ENCODE data around the gene KIAA0753. TPM values are rescaled to one million over a fixed set of nuclear protein-coding genes. Genes with fewer than 3 reads are reported as not detected.

KIAA0753 gene
- total RNA-seq, 1 donor from 2014 or later, result 24.7 TPM

DNA sequence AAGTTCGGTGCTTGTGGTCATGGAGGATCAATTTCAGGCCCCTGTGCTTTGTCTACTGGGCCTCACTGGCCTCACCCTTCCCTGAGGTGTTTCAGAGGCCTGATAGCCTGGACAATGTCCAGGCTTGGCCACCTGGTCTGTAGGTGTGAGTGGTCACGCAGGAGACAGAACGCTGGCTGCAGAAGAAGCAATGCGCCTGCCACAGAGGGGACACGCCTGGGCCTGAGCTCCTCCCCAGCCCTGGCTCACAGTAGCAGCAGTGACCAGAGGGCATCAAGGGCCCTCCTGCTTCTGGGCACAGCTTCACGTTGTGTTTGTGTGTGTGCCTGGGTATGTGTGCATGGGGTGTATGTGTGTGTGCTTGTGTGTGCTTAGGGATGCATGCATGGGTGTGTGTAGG is 82.2 kb downstream of the KIAA0753 start:
- H3K9me3 Mint-ChIP-seq, result no peaks in the 10 kb centered on the region
- H3K36me3 Mint-ChIP-seq (ENCODE audit: low read depth), result no peaks in the 10 kb centered on the region
- H3K27ac Mint-ChIP-seq, result no peak overlapping the region
- intact Hi-C loops (cut with micrococcal nuclease), result no loop called here
- ChIA-PET POLR2A (no interaction called here), CTCF (no interaction called here)
- ATAC-seq (ENCODE audit: low read depth), result no peak
- peaks cover 16% of the 10 kb centered on the region for H3K4me1 Mint-ChIP-seq
- H3K4me3 Mint-ChIP-seq, result no peak overlapping the region
- no peak for DNase-seq
- TF ChIP-seq, protein P1, sequence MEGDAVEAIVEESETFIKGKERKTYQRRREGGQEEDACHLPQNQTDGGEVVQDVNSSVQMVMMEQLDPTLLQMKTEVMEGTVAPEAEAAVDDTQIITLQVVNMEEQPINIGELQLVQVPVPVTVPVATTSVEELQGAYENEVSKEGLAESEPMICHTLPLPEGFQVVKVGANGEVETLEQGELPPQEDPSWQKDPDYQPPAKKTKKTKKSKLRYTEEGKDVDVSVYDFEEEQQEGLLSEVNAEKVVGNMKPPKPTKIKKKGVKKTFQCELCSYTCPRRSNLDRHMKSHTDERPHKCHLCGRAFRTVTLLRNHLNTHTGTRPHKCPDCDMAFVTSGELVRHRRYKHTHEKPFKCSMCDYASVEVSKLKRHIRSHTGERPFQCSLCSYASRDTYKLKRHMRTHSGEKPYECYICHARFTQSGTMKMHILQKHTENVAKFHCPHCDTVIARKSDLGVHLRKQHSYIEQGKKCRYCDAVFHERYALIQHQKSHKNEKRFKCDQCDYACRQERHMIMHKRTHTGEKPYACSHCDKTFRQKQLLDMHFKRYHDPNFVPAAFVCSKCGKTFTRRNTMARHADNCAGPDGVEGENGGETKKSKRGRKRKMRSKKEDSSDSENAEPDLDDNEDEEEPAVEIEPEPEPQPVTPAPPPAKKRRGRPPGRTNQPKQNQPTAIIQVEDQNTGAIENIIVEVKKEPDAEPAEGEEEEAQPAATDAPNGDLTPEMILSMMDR (IDR thresholded peaks at IDR 0.05), result no peak
- H3K27me3 Mint-ChIP-seq, result peaks cover 55% of the 10 kb centered on the region

DNA sequence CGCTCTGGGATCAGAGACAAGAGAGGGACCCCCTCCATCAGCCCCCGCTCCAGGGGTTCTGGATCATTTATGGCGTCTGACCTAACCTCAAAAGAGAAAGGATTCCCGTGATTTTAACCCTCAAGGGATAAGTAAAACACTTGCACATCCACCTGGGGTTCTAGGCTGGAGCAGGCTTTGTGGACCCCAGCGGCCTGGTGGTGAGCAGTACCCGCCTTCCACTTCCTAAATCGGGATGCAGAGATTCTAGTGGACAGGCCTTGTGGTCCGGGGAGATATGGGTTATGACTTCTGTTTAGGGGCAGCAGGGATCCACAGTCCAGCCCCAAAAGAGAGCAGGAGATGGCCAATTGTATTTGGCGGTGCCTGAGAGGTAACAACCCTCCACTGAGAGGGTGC is 83.5 kb downstream of the KIAA0753 start:
- no peak for DNase-seq
- CTCF ChIA-PET, result interaction anchor here (0.7 kb wide), 1 partner anchor 8 kb away, joined by 3 read pairs; no protein-coding TSS in a partner anchor
- H3K27ac Mint-ChIP-seq, result no peak overlapping the region
- TF ChIP-seq, protein P1 (IDR thresholded peaks at IDR 0.05), result no peak
- H3K4me1 Mint-ChIP-seq, result peaks cover 16% of the 10 kb centered on the region
- intact Hi-C loops (cut with micrococcal nuclease), result no loop called here
- H3K36me3 Mint-ChIP-seq (ENCODE audit: low read depth), result no peaks in the 10 kb centered on the region
- POLR2A ChIA-PET, result no interaction called here
- H3K9me3 Mint-ChIP-seq, result no peaks in the 10 kb centered on the region
- H3K27me3 Mint-ChIP-seq, result peaks cover 52% of the 10 kb centered on the region
- H3K4me3 Mint-ChIP-seq, result peak overlapping the region; percentile 50
- ATAC-seq (ENCODE audit: low read depth), result no peak

DNA sequence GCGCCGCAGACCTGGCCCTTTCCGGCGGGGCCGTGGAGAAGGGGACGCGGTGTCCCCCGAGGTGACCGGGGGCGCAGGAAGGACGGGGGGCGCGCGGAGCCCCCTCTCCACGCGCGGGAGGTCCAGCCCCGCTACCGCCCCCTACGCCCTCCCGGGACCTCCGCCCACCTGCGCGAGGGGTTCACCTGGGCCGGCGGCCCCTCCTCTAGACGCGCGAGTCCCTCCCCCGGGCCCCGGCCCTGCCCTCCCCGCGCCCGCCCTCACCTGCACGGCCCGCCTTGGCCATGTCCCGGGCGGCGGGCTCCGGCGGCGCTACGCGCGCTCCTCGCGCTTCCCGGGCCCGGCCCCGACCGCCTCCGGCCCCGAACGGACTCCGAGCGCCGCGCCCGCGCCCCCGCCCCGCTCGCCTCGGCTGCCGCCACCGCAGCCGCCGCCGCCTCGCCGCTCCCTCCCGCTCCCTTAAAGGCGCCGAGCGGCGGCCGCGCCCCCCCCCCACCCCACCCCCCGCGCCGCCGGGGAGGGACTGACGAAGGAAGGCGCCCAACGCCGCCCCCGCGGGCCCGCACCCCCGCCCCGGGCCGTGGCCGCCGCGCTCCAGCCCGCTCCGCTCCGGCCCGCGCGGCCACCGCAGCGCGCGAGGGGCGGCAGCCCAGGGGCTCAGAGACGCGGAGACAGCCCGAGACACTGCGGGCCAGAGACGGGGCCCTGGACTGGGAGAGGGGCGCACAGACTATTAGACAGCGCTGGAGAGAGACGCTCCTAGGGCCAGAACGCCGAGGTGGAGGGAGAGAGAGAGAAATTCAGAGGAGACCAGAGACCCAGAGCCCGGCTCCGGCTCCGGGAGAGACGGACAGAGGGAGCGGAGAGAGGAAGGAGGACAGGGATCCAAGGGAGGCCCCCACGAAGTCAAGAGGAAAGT is 84.1 kb downstream of the KIAA0753 start, which contains the start of gene PITPNM3:
TSS of gene PITPNM3 (minus strand) at position 435 of the 919 bp plus-strand sequence. CDS start at position 286, 149 bp downstream.
- ChIA-PET POLR2A (no interaction called here), CTCF (no interaction called here)
- TF ChIP-seq, protein P1 (IDR thresholded peaks at IDR 0.05), result no peak
- DNase-seq, result no peak
- Mint-ChIP-seq H3K36me3 (ENCODE audit: low read depth) (no peaks in the 10 kb centered on the region), H3K9me3 (no peaks in the 10 kb centered on the region), H3K4me3 (peak within 1 kb of the TSS; percentile 77), H3K27ac (no peak within 1 kb of the TSS), H3K27me3 (peaks cover 52% of the 10 kb centered on the region), H3K4me1 (peaks cover 16% of the 10 kb centered on the region)
- intact Hi-C loops (cut with micrococcal nuclease), result no loop called here
- ATAC-seq (ENCODE audit: low read depth), result no peak

DNA sequence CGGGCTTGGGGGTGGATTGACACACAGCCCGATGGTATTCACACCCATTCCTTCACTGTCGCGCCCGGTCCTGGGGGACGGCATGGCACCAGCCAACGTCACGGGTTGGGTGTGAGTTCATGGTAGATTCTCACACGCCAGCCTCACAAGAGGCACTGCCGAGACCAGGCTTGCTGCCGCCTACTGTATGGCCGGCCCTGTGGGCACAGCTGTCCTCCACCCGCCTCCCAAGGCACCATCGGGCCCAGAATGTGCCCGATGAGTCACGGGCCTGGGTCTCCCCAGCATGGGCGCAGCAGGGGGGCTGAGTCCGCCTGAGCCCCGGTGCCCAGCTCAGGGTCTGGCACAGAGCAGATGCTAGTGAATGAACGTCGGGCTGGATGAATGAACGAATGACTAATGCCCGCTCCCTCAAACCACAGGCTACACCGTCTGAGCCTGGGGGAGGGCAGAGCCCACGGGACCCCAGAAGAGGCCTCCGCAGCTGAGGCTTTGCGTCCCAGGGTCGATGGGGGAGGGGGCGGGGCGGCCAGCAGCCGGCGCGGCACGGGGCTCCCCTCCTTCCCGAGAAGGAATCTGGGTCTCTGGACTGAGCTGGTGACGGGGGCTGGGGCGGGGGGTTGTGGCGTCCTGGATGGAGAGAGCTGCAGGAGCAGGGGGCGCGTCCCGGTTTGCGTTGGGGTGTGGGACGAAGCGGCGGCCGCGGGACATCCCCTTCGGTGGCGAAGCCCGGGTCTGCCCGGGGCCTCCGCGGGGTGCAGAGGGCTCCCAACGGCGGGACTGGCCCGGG is 85.0 kb downstream of the KIAA0753 start:
- Mint-ChIP-seq H3K9me3 (no peaks in the 10 kb centered on the region), H3K4me1 (peaks cover 16% of the 10 kb centered on the region), H3K27me3 (peaks cover 50% of the 10 kb centered on the region), H3K4me3 (peak overlapping the region; percentile 77), H3K36me3 (ENCODE audit: low read depth) (no peaks in the 10 kb centered on the region), H3K27ac (no peak overlapping the region)
- POLR2A ChIA-PET, result no interaction called here
- CTCF ChIA-PET, result no interaction called here
- intact Hi-C loops (cut with micrococcal nuclease), result no loop called here
- peak; percentile 72 for ATAC-seq (ENCODE audit: low read depth)
- TF ChIP-seq, protein P1 (IDR thresholded peaks at IDR 0.05), result no peak
- peak; percentile 27 for DNase-seq

DNA sequence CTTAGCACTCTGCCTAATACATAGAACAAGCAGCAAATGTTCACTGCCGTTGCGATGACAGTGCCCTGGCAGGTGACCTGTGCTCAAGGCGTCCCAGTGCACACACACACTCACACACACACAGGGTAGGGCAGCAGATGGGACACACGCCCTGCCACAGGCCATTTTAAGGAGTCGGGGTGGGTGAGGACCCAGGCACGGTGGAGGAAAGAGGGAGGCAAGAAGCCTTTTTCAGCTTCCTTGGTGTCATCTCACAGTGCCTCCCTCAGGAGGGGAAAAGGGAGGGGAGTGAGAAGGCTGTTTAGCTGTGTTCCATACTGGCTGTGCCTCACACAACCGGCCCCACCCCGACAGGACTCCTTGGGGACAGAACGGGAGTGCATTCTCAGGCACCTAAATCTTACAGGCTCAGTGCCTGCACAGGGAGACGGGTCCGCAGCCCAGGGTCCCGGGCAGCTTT is 85.6 kb downstream of the KIAA0753 start:
- TF ChIP-seq, protein P1 (IDR thresholded peaks at IDR 0.05), result no peak
- ATAC-seq (ENCODE audit: low read depth), result no peak
- DNase-seq, result no peak

More for the DNA sequence above, 85.6 kb downstream of the KIAA0753 start:
- H3K9me3 Mint-ChIP-seq, result no peaks in the 10 kb centered on the region
- H3K4me1 Mint-ChIP-seq, result peaks cover 16% of the 10 kb centered on the region
- CTCF ChIA-PET, result no interaction called here
- intact Hi-C loops (cut with micrococcal nuclease), result no loop called here
- POLR2A ChIA-PET, result no interaction called here
- peaks cover 44% of the 10 kb centered on the region for H3K27me3 Mint-ChIP-seq
- no peaks in the 10 kb centered on the region for H3K36me3 Mint-ChIP-seq (ENCODE audit: low read depth)
- no peak overlapping the region for H3K27ac Mint-ChIP-seq
- peak overlapping the region; percentile 77 for H3K4me3 Mint-ChIP-seq

All from activated B cell treated with CpG ODN at 0.5 μM for 24 hours (primary cell).